Activated naive CD8-positive, alpha-beta T cell treated with anti-CD3 and anti-CD28 coated beads, Interleukin-2, amount 10 ng/mL, durations not matched to agents 7 days and 5 days (primary cell): ENCODE results near the gene ARF6. TPM values are rescaled to one million over a fixed set of nuclear protein-coding genes. Genes with fewer than 3 reads are reported as not detected.
"Not testable (repeated sequence)": the region's sequence is repeated elsewhere in the genome, so short reads cannot be mapped to it uniquely, and the experiment has no call there.

Source experiments
- ATAC-seq: fragments of 150-1000 bp; cut with Tn5 transposase; one replicate; pipeline ENCODE4 v1.10.0; 2021; ENCODE audit warnings: low read depth, moderate library complexity
- POLR2A ChIA-PET: fragments of 350-600 bp; sonication (Branson Sonifier 250); formaldehyde crosslinking; loops from one replicate; lab custom pipeline; 2021; ENCODE audit warnings: antibody characterized with exemption; lab: Charles Lee
- DNase-seq: peaks from one replicate; pipeline ENCODE4 v3.0.0; 2021
- H3K27ac Mint-ChIP-seq: one replicate; pipeline ENCODE4 v1.8.0; 2022; ENCODE audit warnings: mild to moderate bottlenecking, mixed read lengths
- H3K27me3 Mint-ChIP-seq: one replicate; pipeline ENCODE4 v1.8.0; 2022; ENCODE audit warnings: mild to moderate bottlenecking, moderate library complexity, mixed read lengths
- H3K36me3 Mint-ChIP-seq: one replicate; pipeline ENCODE4 v1.8.0; 2021; ENCODE audit warnings: mild to moderate bottlenecking, mixed read lengths
- H3K4me1 Mint-ChIP-seq: one replicate; pipeline ENCODE4 v1.8.0; 2021; ENCODE audit warnings: mixed read lengths
- H3K4me3 Mint-ChIP-seq: one replicate; pipeline ENCODE4 v1.8.0; 2022; ENCODE audit warnings: mild to moderate bottlenecking, moderate library complexity, mixed read lengths
- H3K9me3 Mint-ChIP-seq: one replicate; pipeline ENCODE4 v1.8.0; 2021; ENCODE audit warnings: mixed read lengths
- total RNA-seq, 2 experiments: library from RNA; stranded (reverse); gene quantifications; one replicate each; pipeline ENCODE4 v1.2.3, GENCODE V29; 2021

The ARF6 gene
- total RNA-seq, 2 experiments from 2014 or later, result 162 to 169 TPM

DNA sequence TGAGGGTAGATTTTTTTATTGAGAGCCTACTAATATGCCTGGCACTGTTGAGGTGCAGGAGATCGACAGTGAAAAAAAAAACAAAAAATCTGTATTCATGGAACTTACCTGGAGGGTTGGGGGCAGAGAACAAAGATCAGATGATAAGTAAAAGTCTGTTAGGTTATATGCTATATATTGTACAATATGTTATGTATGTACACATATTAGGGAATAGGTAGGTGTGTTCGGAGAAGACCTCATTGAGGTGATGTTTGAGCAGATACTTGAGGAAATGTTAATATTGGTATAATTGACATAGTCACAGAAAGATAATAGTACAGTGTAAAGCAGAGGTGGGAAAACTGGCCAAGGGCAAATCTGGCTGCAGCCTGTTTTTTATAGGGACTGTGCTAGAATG lies 5.6 kb downstream of the ARF6 start:
- ATAC-seq, result no peak
- no peaks in the 10 kb centered on the region for H3K9me3 Mint-ChIP-seq
- no peak for DNase-seq
- H3K4me1 Mint-ChIP-seq, result peaks cover 26% of the 10 kb centered on the region
- peaks cover 48% of the 10 kb centered on the region for H3K36me3 Mint-ChIP-seq
- H3K27me3 Mint-ChIP-seq, result no peaks in the 10 kb centered on the region
- H3K27ac Mint-ChIP-seq, result peak overlapping the region; percentile 86
- H3K4me3 Mint-ChIP-seq, result peak overlapping the region; percentile 83
- POLR2A ChIA-PET, result interaction anchor here (0.5 to 2.4 kb wide), 8 partner anchors 14 to 164 kb away, joined by 3 to 23 read pairs (median 11); no protein-coding TSS in a partner anchor

- peaks cover 32% of the 10 kb centered on the region for H3K4me1 Mint-ChIP-seq
- no peaks in the 10 kb centered on the region for H3K27me3 Mint-ChIP-seq
- POLR2A ChIA-PET, result interaction anchor here (1.0 to 2.4 kb wide), 5 partner anchors 40 to 102 kb away, joined by 4 to 22 read pairs (median 10); no protein-coding TSS in a partner anchor
- ATAC-seq (no peak), DNase-seq (no peak)
- no peak overlapping the region for H3K4me3 Mint-ChIP-seq
- H3K9me3 Mint-ChIP-seq, result peaks cover 2% of the 10 kb centered on the region
- peaks cover 29% of the 10 kb centered on the region for H3K36me3 Mint-ChIP-seq
- H3K27ac Mint-ChIP-seq, result no peak overlapping the region
Observed at GRCh38 chr14:49900973-49901372, 8.1 kb downstream of the ARF6 start.

DNA sequence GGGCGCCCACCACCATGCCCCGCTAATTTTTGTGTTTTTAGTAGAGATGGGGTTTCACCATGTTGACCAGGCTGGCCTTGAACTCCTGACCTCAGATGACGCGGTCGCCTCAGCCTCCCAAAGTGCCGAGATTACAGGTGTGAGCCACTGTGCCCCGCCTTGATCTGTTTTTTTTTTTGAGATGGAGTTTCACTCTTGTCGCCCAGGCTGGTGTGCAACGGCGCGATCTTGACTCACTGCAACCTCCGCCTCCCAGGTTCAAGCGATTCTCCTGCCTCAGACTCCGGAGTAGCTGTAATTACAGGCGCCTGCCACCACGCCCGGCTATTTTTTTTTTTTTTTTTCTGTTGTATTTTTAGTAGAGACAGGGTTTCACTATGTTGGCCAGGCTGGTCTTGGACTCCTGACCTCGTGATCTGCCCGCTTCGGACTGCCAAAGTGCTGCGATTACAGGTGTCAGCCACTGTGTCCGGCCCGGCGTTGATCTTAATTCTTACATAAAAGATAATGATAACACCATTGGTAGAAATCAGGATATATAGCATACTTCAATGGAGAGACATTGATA lies 9.9 kb downstream of the ARF6 start:
- POLR2A ChIA-PET, result interaction anchor here (0.6 to 2.2 kb wide), 6 partner anchors 9 to 98 kb away, joined by 3 to 10 read pairs (median 4); no protein-coding TSS in a partner anchor
- DNase-seq, H3K4me3 Mint-ChIP-seq, ATAC-seq, H3K9me3 Mint-ChIP-seq, H3K27me3 Mint-ChIP-seq, H3K27ac Mint-ChIP-seq: not testable (repeated sequence)
- Mint-ChIP-seq H3K4me1 (peaks cover 38% of the 10 kb centered on the region), H3K36me3 (peaks cover 18% of the 10 kb centered on the region)

DNA sequence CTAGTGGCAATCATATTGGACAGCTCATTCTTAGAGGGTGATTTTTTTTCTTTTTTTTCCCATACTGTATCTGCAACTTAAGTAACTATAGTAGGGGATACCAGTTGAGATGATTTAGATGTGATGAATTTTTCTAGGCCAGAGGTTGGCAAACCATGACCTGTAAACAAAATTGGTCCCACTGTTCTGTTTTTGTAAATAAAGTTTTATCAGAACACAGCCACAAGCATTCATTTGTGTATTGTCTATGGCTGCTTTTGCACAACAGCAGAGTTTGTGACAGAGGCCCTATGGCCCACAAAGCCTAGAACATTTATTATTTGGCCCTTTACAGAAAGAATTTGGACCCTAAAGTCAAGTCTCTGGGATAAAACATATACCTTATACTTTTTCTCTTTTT lies 11.4 kb downstream of the ARF6 start:
- Mint-ChIP-seq H3K9me3 (peaks cover 2% of the 10 kb centered on the region), H3K36me3 (peaks cover 10% of the 10 kb centered on the region), H3K27me3 (no peaks in the 10 kb centered on the region), H3K4me1 (peaks cover 33% of the 10 kb centered on the region), H3K27ac (no peak overlapping the region), H3K4me3 (no peak overlapping the region)
- POLR2A ChIA-PET, result interaction anchor here (0.7 to 1.3 kb wide), 3 partner anchors 40 to 89 kb away, joined by 3 to 6 read pairs (median 4); no protein-coding TSS in a partner anchor
- DNase-seq, result no peak
- no peak for ATAC-seq

DNA sequence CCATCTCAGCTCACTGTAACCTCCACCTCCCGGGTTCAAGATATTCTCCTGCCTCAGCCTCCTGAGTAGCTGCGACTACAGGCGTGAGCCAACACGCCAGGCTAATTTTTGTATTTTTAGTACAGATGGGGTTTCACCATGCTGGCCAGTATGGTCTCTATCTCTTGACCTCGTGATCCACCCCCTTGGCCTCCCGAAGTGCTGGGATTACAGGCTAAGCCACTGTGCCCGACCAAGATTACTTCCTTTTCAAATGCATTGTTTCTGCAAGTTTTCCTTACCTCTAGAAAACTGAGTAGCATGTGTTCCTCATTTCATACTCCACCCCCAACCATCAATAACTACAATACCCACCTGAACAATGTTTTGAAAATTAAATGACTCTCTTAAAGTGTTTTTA lies 13.1 kb downstream of the ARF6 start:
- Mint-ChIP-seq H3K27me3 (no peaks in the 10 kb centered on the region), H3K4me1 (peaks cover 34% of the 10 kb centered on the region), H3K4me3 (no peak overlapping the region), H3K27ac (no peak overlapping the region), H3K36me3 (peaks cover 12% of the 10 kb centered on the region), H3K9me3 (peaks cover 2% of the 10 kb centered on the region)
- ATAC-seq (no peak), DNase-seq (no peak)
- POLR2A ChIA-PET, result interaction anchor here (0.6 to 3.9 kb wide), 8 partner anchors 10 to 156 kb away, joined by 3 to 23 read pairs (median 4); partner anchors contain the start of gene ARF6

DNA sequence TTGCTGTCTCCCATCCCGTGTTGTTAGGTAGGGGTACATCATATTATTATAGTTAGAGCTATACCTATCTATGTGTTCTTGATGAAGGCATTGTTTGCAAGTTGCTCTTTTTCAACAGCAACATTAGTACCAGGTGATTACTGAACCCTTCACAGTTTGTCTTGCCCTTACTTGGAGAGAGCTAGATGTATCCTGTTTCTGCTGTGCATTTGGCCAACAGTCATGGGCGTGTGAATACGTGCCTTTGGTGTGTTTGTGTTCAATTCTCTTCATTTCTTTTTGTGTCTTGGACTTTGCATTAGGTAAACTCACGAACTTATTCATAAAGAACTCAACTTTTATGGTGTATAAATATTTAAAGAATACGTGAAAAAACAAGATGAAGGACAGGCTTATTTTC lies 14.3 kb downstream of the ARF6 start:
- Mint-ChIP-seq H3K27ac (peak overlapping the region; percentile 60), H3K9me3 (peaks cover 2% of the 10 kb centered on the region), H3K27me3 (no peaks in the 10 kb centered on the region), H3K4me3 (peak overlapping the region; percentile 71), H3K36me3 (peaks cover 11% of the 10 kb centered on the region), H3K4me1 (peaks cover 41% of the 10 kb centered on the region)
- DNase-seq (no peak), ATAC-seq (peak; percentile 59)
- POLR2A ChIA-PET, result interaction anchor here (0.6 to 3.9 kb wide), 8 partner anchors 8 to 155 kb away, joined by 3 to 23 read pairs (median 4); no protein-coding TSS in a partner anchor

- POLR2A ChIA-PET, result interaction anchor here (0.6 to 3.9 kb wide), 5 partner anchors 12 to 330 kb away, joined by 3 to 23 read pairs (median 5); no protein-coding TSS in a partner anchor
- H3K9me3 Mint-ChIP-seq, result peaks cover 2% of the 10 kb centered on the region
- DNase-seq (no peak), ATAC-seq (no peak)
- H3K4me3 Mint-ChIP-seq, result peak overlapping the region; percentile 50
- no peaks in the 10 kb centered on the region for H3K27me3 Mint-ChIP-seq
- peak overlapping the region; percentile 67 for H3K27ac Mint-ChIP-seq
- H3K36me3 Mint-ChIP-seq, result peaks cover 7% of the 10 kb centered on the region
- peaks cover 37% of the 10 kb centered on the region for H3K4me1 Mint-ChIP-seq
Observed at GRCh38 chr14:49908433-49908782, 15.5 kb downstream of the ARF6 start.

DNA sequence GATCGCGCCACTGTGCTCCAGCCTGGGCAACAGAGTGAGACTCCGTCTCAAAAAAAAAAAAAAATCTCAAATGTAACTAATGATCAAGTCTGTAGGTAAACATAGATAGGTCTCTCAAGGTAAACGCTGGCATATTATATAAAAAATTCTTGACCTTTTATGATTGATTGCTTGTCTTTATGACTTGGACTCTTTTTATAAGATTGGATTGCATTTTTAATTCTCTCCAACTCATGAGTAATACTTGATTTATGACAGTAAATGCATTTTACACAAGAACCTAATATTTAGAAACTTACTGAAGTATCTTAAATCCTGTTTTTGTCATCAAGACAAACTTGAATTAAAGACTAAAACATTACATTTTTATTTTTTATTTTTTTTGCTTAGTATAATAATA lies 16.1 kb downstream of the ARF6 start:
- ATAC-seq (no peak), DNase-seq (no peak)
- Mint-ChIP-seq H3K9me3 (peaks cover 1% of the 10 kb centered on the region), H3K4me3 (no peak overlapping the region), H3K4me1 (peaks cover 37% of the 10 kb centered on the region), H3K36me3 (peaks cover 6% of the 10 kb centered on the region), H3K27me3 (no peaks in the 10 kb centered on the region), H3K27ac (no peak overlapping the region)
- POLR2A ChIA-PET, result interaction anchor here (0.6 to 1.8 kb wide), 3 partner anchors 91 to 331 kb away, joined by 3 to 5 read pairs (median 5); no protein-coding TSS in a partner anchor

GRCh38 chr14:49915085-49915484 lies 22.2 kb downstream of the ARF6 start:
- H3K27me3 Mint-ChIP-seq, result no peaks in the 10 kb centered on the region
- H3K9me3 Mint-ChIP-seq, result no peaks in the 10 kb centered on the region
- peaks cover 15% of the 10 kb centered on the region for H3K4me1 Mint-ChIP-seq
- POLR2A ChIA-PET, result no interaction called here
- ATAC-seq (no peak), DNase-seq (no peak)
- peaks cover 4% of the 10 kb centered on the region for H3K36me3 Mint-ChIP-seq
- no peak overlapping the region for H3K4me3 Mint-ChIP-seq
- no peak overlapping the region for H3K27ac Mint-ChIP-seq

- ATAC-seq (no peak), DNase-seq (no peak)
- Mint-ChIP-seq H3K36me3 (peaks cover 10% of the 10 kb centered on the region), H3K4me3 (no peak overlapping the region), H3K27ac (no peak overlapping the region), H3K4me1 (peaks cover 19% of the 10 kb centered on the region), H3K9me3 (peaks cover 2% of the 10 kb centered on the region), H3K27me3 (no peaks in the 10 kb centered on the region)
- POLR2A ChIA-PET, result interaction anchor here (1.4 kb wide), 1 partner anchor 52 kb away, joined by 3 read pairs; no protein-coding TSS in a partner anchor
Observed at GRCh38 chr14:49918706-49919105, 25.8 kb downstream of the ARF6 start.

DNA sequence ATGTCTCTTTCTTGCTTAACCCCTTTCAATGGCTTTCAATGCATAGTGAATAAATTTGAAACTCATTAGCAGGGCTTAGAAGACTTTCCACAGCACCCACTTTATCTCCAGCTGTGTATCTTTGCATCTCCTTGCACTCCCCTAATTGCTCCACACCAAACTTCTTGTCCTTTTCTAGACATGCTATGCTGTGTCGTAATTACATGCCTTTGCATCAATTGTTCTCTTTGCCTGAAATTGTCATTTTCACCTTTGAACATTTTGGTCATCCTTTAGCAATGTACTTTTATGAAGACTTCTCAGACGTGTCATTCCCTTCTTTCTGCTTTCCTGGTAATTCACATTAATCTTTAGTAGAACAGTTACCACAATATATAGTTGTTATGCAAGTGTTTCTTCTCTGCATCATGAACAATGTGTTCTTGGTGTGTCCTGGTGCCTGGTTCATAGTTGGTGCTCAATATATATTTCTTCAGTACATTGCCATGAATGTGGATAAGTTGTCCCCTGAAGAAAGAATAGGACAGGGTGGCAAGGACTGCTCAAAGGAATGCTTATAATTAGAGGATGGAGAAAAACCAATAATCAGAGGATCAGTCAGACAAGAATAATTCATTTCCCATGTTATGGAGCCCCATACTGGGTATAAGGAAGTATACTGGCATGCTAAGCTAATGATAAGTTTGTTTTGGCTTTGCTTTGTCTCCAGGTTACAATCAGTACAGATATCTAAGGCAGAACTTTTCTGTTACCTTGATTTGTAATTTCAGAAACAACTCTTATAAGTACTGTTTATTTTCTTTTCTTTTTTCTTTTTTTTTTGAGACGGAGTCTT lies 27.2 kb downstream of the ARF6 start:
- ATAC-seq (no peak), DNase-seq (no peak)
- Mint-ChIP-seq H3K4me3 (no peak overlapping the region), H3K4me1 (peaks cover 19% of the 10 kb centered on the region), H3K27ac (no peak overlapping the region), H3K9me3 (peaks cover 2% of the 10 kb centered on the region), H3K27me3 (no peaks in the 10 kb centered on the region), H3K36me3 (peaks cover 10% of the 10 kb centered on the region)
- POLR2A ChIA-PET, result no interaction called here

- H3K4me1 Mint-ChIP-seq, result peaks cover 17% of the 10 kb centered on the region
- peaks cover 2% of the 10 kb centered on the region for H3K9me3 Mint-ChIP-seq
- POLR2A ChIA-PET, result no interaction called here
- DNase-seq, result no peak
- peaks cover 10% of the 10 kb centered on the region for H3K36me3 Mint-ChIP-seq
- no peaks in the 10 kb centered on the region for H3K27me3 Mint-ChIP-seq
- no peak for ATAC-seq
- no peak overlapping the region for H3K4me3 Mint-ChIP-seq
- no peak overlapping the region for H3K27ac Mint-ChIP-seq
Observed at GRCh38 chr14:49920935-49921334, 28.1 kb downstream of the ARF6 start.

GRCh38 chr14:49921401-49921800 lies 28.5 kb downstream of the ARF6 start:
- Mint-ChIP-seq H3K4me3 (no peak overlapping the region), H3K27me3 (no peaks in the 10 kb centered on the region), H3K27ac (no peak overlapping the region), H3K36me3 (peaks cover 10% of the 10 kb centered on the region), H3K9me3 (peaks cover 2% of the 10 kb centered on the region), H3K4me1 (peaks cover 17% of the 10 kb centered on the region)
- DNase-seq (no peak), ATAC-seq (no peak)
- POLR2A ChIA-PET, result no interaction called here
